B cell (primary cell): ENCODE measurements around the gene USP7. TPM values are rescaled to one million over a fixed set of nuclear protein-coding genes. Genes with fewer than 3 reads are reported as not detected.

Experiments
- ATAC-seq: fragments of 200-7000 bp; cut with Tn5 transposase; one replicate; pipeline ENCODE4 v1.10.0; 2021; ENCODE audit warnings: low read depth, mild to moderate bottlenecking, moderate number of reproducible peaks, moderate library complexity
- CTCF ChIA-PET: fragments of 350-600 bp; sonication (Branson Sonifier 250); formaldehyde crosslinking; loops from one replicate; lab custom pipeline; 2021; ENCODE audit warnings: antibody characterized with exemption, inconsistent platforms; lab: Charles Lee
- POLR2A ChIA-PET: fragments of 350-600 bp; sonication (Branson Sonifier 250); formaldehyde crosslinking; loops from one replicate; lab custom pipeline; 2021; ENCODE audit warnings: antibody characterized with exemption; lab: Charles Lee
- DNase-seq: peaks from one replicate; pipeline ENCODE4 v3.0.0; 2013
- H2AFZ ChIP-seq: 2 replicates; pipeline ENCODE4 v1.6.1; 2012; ENCODE audit warnings: mild to moderate bottlenecking, low read depth, low read length; ENCODE audit not compliant: insufficient read depth, poor library complexity, severe bottlenecking
- H3K27ac ChIP-seq, 2 donors: 1 replicate in 1 of 2; 2 replicates in 1 of 2; pipeline ENCODE4 v1.5.1; 2012 to 2013; ENCODE audit warnings: low read length in 2 of 2, mild to moderate bottlenecking in 2 of 2, moderate library complexity in 1 of 2
- H3K27me3 ChIP-seq, 4 experiments: fragments of 200-600 bp in 1 of 4; sonication (generic) in 1 of 4; replicated peaks in 1 of 4; 1 replicate in 2 of 4; 2 replicates in 2 of 4; pipeline versions ENCODE4 v1.6.1 to v1.7.0; 2013 to 2016; ENCODE audit warnings: low read length in 3 of 4, mild to moderate bottlenecking in 2 of 4, mixed read lengths in 1 of 4, moderate library complexity in 1 of 4; ENCODE audit not compliant: insufficient read depth in 4 of 4, control insufficient read depth in 3 of 4; ENCODE audit errors: control extremely low read depth in 1 of 4
- H3K36me3 ChIP-seq, 2 experiments: replicated peaks in 1 of 2; 1 replicate in 1 of 2; 2 replicates in 1 of 2; pipeline versions ENCODE4 v1.6.1 to v1.7.1; 2013; ENCODE audit warnings: low read length in 1 of 2; ENCODE audit not compliant: insufficient read depth in 2 of 2, control insufficient read depth in 1 of 2; ENCODE audit errors: control extremely low read depth in 1 of 2, extremely low read depth in 1 of 2
- H3K4me1 ChIP-seq, 2 donors: fragments of 200-600 bp in 1 of 2; sonication (generic) in 1 of 2; 1 replicate in 1 of 2; 2 replicates in 1 of 2; pipeline versions ENCODE4 v1.5.1 to v1.6.1; 2013 to 2017; ENCODE audit warnings: low read length in 2 of 2; ENCODE audit not compliant: control insufficient read depth in 2 of 2, insufficient read depth in 2 of 2
- H3K4me2 ChIP-seq: replicated peaks from 2 replicates; pipeline ENCODE3; 2012; ENCODE audit warnings: mild to moderate bottlenecking, low read depth, low read length; ENCODE audit not compliant: poor library complexity, severe bottlenecking
- H3K4me3 ChIP-seq, 5 experiments: fragments of 200-600 bp in 1 of 5; sonication (generic) in 1 of 5; 1 replicate in 3 of 5; 2 replicates in 2 of 5; pipeline versions ENCODE4 v1.5.1 to v1.7.0; 2011 to 2016; ENCODE audit warnings: low read length in 4 of 5, mild to moderate bottlenecking in 4 of 5, low read depth in 2 of 5, control low read depth in 1 of 5, moderate library complexity in 1 of 5; ENCODE audit not compliant: insufficient read depth in 1 of 5; ENCODE audit errors: control extremely low read depth in 1 of 5, extremely low read depth in 1 of 5
- H3K79me2 ChIP-seq: fragments of 200-600 bp; sonication (generic); one replicate; pipeline ENCODE4 v1.6.0; 2016; ENCODE audit warnings: low read length; ENCODE audit not compliant: control insufficient read depth, insufficient read depth
- H3K9ac ChIP-seq: fragments of 200-600 bp; sonication (generic); 2 replicates; pipeline ENCODE4 v1.6.1; 2017; ENCODE audit warnings: mild to moderate bottlenecking, low read length, moderate library complexity
- H3K9me3 ChIP-seq, 3 donors: one replicate each; pipeline versions ENCODE4 v1.6.1 to v1.7.1; 2013; ENCODE audit warnings: low read length in 2 of 3; ENCODE audit not compliant: control insufficient read depth in 2 of 3, insufficient read depth in 1 of 3; ENCODE audit errors: control extremely low read depth in 1 of 3
- H4K20me1 ChIP-seq: 2 replicates; pipeline ENCODE4 v1.6.0; 2012; ENCODE audit warnings: mild to moderate bottlenecking, low read length; ENCODE audit not compliant: insufficient read depth, control insufficient read depth, poor library complexity, severe bottlenecking
- H3K27ac Mint-ChIP-seq: one replicate; pipeline ENCODE4 v1.8.0; 2021; ENCODE audit warnings: mixed read lengths
- H3K27me3 Mint-ChIP-seq: one replicate; pipeline ENCODE4 v1.8.0; 2021; ENCODE audit warnings: mixed read lengths
- H3K4me1 Mint-ChIP-seq: one replicate; pipeline ENCODE4 v1.8.0; 2021; ENCODE audit warnings: mixed read lengths
- H3K4me3 Mint-ChIP-seq: one replicate; pipeline ENCODE4 v1.8.0; 2021; ENCODE audit warnings: mixed read lengths
- H3K9me3 Mint-ChIP-seq: one replicate; pipeline ENCODE4 v1.8.0; 2022; ENCODE audit warnings: mixed read lengths; ENCODE audit not compliant: insufficient read depth
- EZH2 ChIP-seq: IDR thresholded peaks from 2 replicates; pipeline ENCODE4 v1.6.1; 2012; ENCODE audit warnings: borderline replicate concordance, low read depth, mild to moderate bottlenecking, moderate library complexity, low read length; ENCODE audit not compliant: insufficient read depth, poor library complexity, severe bottlenecking
- WGBS: methylation state at CpG from one replicate; pipeline ENCODE4 v1.1.5; 2013; ENCODE audit warnings: missing lambda C conversion rate; ENCODE audit not compliant: insufficient coverage; 5-methylcytosine and 5-hydroxymethylcytosine counted together
- intact Hi-C: fragments of 100-400 bp; cut with micrococcal nuclease; formaldehyde crosslinking; loops from one replicate; pipeline ENCODE4 v1.10.0; 2022
- polyA plus RNA-seq: library from polyadenylated mRNA; depleted of rRNA; stranded (reverse); fragments of >200 nt; gene quantifications from 2 replicates; pipeline ENCODE4 v1.2.3, GENCODE V29; 2012
- total RNA-seq, 2 donors: library from RNA; stranded (reverse); fragments of 120-200 nt in 1 of 2; gene quantifications; 1 replicate in 1 of 2; 2 replicates in 1 of 2; pipeline versions ENCODE4 v1.2.3 to v1.2.4, GENCODE V29; 2013 to 2022
- TF ChIP-seq, protein P1 (sequence below): fragments of 200-600 bp; IDR thresholded peaks from one replicate; pipeline ENCODE4 v1.8.0; 2022; ENCODE audit warnings: antibody characterized with exemption, mild to moderate bottlenecking

The USP7 gene
- total and polyA plus RNA-seq, 2 donors (not counting 1 experiment from before 2014, with no cell fraction given): 27.4 to 223 TPM

DNA sequence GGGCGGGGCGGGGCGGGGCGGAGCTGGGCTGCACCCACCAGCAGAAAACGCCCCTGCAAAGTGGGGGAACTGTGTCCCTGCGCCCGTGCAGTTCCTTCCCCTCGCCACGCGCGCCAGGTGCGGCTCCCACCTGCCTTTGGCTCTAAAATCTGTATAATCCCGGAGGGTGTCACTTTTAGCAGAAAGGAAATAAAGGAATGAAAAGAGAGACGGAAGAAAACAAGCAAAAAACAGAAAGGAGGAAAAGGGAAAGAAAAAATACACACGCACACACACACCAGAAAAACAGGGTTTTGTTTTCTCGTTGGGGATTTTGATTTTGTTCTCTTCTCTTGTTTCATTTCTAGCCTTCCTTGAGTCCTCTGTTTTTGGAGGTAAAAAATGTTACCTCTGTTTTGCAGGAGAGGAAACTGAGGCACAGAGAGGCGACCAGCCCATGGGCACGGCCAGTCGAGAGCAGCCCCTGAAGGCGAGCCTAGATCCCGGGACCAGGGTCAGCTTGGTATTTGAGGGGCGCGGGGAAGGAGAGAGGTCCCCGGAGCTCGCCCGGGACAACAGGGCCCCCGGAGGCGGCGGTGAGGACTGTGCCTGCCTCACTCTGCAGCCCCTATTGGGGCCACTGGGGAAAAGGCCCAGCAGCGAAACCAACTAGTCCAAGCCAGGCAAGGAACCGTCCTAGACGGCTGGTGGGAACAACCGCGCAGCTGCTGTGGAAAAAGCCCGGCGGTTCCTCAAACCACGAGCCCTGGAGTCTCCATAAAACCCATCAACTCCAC is 94.3 kb downstream of the USP7 start:
- intact Hi-C loops: loop anchor here (1.0 to 5.0 kb wide), 7 partner anchors 22 to 1873 kb away; partner anchors contain the start of genes ABAT, HAPSTR1, NUBP1 and PMM2
- ATAC-seq (no peak), DNase-seq (peak; percentile 34)
- ChIA-PET POLR2A (interaction anchor here (0.6 to 1.5 kb wide), 8 partner anchors 22 to 1875 kb away, joined by 3 to 9 read pairs (median 4); partner anchors contain the start of genes HAPSTR1, PMM2 and TMEM186), CTCF (interaction anchor here (0.6 to 3.8 kb wide), 8 partner anchors 11 to 297 kb away, joined by 3 to 42 read pairs (median 4); partner anchors contain the start of genes LITAFD, PMM2 and TMEM186)
- H3K27me3 ChIP-seq: no peaks in the 10 kb centered on the region
- peak overlapping the region; percentile 99 for H3K4me2 ChIP-seq
- no peaks in the 10 kb centered on the region for H3K36me3 ChIP-seq
- peaks cover 41% of the 10 kb centered on the region for H3K79me2 ChIP-seq
- Mint-ChIP-seq H3K27ac (peak overlapping the region; percentile 92), H3K4me3 (peak overlapping the region; percentile 94), H3K9me3 (no peaks in the 10 kb centered on the region), H3K4me1 (peaks cover 49% of the 10 kb centered on the region), H3K27me3 (no peaks in the 10 kb centered on the region)
- H4K20me1 ChIP-seq: peaks cover 38% of the 10 kb centered on the region
- 18% methylated on average over 31 of the region's 37 CpGs for WGBS
- peak overlapping the region; percentile 62 for H3K9ac ChIP-seq
- peak overlapping the region; percentile 59 to 89 (median 77) for H3K4me3 ChIP-seq
- H3K9me3 ChIP-seq: no peaks in the 10 kb centered on the region
- H2AFZ ChIP-seq: peak overlapping the region; percentile 59
- TF ChIP-seq, protein P1, sequence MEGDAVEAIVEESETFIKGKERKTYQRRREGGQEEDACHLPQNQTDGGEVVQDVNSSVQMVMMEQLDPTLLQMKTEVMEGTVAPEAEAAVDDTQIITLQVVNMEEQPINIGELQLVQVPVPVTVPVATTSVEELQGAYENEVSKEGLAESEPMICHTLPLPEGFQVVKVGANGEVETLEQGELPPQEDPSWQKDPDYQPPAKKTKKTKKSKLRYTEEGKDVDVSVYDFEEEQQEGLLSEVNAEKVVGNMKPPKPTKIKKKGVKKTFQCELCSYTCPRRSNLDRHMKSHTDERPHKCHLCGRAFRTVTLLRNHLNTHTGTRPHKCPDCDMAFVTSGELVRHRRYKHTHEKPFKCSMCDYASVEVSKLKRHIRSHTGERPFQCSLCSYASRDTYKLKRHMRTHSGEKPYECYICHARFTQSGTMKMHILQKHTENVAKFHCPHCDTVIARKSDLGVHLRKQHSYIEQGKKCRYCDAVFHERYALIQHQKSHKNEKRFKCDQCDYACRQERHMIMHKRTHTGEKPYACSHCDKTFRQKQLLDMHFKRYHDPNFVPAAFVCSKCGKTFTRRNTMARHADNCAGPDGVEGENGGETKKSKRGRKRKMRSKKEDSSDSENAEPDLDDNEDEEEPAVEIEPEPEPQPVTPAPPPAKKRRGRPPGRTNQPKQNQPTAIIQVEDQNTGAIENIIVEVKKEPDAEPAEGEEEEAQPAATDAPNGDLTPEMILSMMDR: no peak
- no peak for TF ChIP-seq EZH2
- H3K4me1 ChIP-seq: peaks cover 32 to 62% of the 10 kb centered on the region in 2 donors
- no peak overlapping the region for H3K27ac ChIP-seq
